ENCODE results near the gene TTR.

TTR gene

DNA sequence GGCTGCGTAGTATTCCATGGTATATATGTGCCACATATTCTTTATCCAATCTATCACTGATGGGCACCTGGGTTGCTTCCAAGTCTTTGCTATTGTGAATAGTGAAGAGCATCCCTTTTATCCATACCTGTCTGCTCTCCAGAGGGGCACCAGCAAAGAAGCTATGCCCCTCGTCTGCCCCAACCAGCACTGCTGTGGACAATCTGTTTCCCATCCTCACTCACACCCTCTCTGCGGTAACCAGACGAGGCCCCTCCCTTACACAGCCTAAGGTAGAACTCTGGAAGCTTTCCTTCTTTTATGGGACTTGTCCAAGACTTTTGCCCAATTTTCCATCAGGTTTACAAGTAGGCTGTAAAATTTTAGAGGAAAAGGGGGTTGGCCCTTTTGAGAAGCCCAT is 24.9 kb downstream of the TTR start:
- no peak for DNase-seq (ENCODE audit: low read depth, low spot score)

DNA sequence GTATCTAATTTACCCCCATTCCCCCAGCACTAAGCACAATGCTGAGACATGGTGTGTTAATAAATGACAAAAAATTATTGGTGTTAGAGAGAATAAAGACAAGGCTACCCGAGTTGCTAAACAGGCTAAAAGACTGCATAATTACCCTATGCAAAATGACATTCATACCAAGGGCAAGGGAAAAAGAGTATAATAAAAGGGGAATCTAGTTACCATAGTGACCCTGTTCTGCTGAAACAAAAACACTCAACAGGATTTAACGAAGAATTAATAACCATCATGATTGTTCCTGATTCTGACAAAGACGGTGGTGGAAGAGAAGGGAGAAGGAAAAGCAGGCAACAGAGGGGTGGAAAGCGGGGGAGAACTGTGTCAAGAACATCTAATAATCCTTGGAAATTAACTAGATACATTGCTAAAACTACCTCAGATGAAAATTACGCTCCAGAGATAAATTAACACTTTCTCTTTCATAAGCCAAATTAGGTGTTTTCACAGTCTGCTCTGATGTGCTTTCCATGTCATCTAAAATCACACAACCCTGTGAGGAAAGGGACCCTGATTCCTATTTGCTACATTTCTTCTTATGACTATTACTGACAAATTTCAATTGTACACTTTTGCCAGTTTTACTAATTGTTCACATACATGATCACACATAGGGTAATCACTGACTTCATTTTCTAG is 25.5 kb downstream of the TTR start:
- DNase-seq (ENCODE audit: low read depth, low spot score) = no peak

DNA sequence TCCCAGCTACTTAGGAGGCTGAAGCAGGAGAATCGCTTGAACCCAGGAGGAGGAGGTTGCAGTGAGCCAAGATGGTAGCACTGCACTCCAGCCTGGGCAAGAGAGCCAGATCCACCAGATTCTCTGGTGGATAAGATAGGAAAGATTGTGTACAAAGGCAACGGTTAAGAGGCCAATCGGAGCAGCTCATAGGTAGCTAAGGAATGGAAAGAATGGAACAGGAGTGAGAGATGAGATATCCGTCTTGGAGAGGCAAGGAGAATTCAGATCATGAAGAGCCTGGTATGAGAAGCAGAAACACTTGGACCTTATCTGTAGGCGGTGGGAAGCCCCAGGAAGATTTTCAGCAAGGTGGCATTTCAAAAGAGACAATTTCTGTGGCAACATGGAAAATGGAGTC is 27.1 kb downstream of the TTR start:
- no peak for DNase-seq (ENCODE audit: low read depth, low spot score)

DNA sequence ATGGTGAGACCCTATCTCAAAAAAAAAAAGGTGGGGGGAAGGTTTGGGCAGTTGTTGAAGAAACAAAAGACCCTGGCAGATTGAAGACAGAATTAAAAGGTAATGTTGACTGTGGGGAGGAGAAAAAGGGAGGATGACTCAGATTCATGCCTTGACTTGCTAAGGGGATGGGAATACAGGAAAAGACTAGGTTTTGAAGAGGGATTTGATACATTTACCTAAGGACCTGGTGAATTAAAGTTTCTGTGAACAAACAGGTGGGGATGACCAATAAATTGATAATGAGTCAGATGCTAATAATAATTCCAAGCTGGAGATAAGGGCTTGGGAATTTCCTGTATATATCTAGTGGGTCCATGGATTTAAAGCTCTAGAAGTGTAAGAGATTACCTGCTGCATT is 27.6 kb downstream of the TTR start:
- DNase-seq (ENCODE audit: low read depth, low spot score) = no peak

DNA sequence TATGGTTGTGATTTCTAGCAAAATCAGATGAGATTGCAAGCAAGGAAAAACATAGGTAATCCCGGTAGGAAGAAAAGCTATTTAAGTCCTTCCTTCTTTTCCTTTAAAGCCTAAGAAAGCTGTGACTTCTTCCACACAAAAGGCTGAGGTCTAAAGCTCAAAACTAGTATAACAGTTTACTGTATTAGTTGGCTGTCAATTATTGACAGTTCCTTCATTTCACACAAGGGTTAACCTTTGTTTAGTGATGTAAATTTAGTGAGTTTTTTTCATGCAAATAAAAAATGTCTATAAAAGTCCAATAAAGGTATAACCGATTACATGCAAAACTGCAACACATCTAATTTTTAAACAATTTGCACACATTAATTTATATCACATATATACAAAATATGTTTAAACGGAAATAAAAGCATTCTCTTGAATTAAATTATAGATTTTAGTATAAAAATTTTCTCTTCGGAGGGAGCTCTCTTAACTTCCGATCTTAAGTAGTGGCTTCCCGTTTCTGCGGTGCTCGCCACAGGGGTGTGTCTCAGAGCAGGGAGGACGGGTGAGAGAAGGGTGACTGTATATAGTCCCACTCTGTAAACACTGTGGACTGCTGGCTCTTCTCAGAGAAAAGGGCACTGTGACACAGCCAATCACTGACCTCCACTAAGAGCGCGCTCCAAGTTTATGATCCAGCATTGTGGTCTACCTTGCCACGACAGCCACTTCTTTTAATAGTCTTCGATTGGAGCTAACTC is 33.4 kb downstream of the TTR start:
- no peak for DNase-seq (ENCODE audit: low read depth, low spot score)

DNA sequence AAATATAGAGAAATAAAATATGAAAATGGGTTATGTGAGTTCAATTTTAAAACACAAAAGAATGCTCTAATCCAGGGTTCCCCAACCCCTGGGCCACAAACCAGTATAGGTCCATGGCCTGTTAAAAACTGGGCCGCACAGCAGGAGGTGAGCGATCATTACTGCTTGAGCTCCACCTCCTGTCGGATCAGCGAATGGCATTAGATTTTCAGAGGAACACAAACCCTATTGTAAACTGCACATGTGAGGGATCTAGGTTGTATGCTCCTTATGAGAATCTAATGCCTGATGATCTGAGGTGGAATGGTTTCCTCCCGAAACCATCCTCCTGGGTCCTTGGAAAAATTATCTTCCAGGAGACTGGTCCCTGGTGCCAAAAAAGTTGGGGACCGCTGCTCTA is 34.7 kb downstream of the TTR start:
- no peak for DNase-seq (ENCODE audit: low read depth, low spot score)

DNA sequence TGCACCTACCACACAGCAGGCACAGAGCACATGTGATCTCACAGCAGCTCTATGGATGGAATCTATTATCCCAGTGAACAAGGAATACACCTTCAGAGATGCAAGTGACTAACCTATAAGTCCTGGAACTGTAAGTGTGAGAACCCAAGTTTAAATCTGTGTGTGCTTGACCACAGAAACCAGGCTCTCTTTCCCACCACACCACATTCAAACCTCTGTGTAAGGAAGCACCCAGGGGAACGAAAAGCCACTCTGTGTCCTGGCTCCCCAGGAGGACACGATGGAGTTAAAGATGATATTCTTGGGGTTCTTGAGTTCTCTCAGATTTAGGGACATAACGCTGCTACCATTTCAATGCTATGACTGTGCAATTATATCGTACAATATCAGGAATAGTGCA is 38.9 kb downstream of the TTR start:
- DNase-seq (ENCODE audit: low read depth, low spot score) = no peak

DNA sequence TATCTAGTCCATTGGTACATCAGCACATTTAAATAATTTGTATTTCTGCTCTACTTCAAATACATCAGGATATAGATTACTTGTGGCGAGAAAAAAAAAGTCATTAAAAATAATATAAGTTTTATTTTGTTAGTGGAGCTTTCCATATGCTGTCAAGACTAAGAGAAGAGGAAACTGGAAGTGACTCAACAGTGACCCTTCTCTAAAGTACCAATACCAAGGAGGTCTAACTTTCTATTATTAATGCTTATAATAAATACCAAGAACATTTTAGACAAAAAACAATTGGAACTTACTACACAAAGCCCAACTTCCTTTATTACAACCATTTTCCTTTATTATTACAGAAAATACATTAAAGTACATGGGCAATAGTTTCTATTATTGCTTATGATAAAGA is 39.8 kb downstream of the TTR start:
- no peak for DNase-seq (ENCODE audit: low read depth, low spot score)

DNA sequence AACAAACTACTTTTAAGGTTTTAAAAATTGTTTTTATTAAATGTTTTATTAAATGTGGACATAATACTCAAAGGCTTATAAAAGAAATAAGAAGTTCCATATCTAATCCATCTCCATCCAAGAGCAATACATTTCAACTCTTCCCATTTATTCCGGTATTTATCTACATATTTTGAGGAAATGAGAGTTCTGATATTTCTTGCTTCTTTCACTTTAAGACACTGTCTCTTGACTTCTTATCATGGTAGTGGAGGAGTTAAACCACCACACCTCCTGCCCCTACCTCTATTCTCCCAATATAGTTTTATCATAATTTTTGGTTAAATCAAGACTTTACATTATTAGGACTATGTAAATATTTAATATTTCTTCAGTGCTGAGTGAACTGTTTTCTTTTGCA is 40.7 kb downstream of the TTR start:
- DNase-seq (ENCODE audit: low read depth, low spot score) = no peak

DNA sequence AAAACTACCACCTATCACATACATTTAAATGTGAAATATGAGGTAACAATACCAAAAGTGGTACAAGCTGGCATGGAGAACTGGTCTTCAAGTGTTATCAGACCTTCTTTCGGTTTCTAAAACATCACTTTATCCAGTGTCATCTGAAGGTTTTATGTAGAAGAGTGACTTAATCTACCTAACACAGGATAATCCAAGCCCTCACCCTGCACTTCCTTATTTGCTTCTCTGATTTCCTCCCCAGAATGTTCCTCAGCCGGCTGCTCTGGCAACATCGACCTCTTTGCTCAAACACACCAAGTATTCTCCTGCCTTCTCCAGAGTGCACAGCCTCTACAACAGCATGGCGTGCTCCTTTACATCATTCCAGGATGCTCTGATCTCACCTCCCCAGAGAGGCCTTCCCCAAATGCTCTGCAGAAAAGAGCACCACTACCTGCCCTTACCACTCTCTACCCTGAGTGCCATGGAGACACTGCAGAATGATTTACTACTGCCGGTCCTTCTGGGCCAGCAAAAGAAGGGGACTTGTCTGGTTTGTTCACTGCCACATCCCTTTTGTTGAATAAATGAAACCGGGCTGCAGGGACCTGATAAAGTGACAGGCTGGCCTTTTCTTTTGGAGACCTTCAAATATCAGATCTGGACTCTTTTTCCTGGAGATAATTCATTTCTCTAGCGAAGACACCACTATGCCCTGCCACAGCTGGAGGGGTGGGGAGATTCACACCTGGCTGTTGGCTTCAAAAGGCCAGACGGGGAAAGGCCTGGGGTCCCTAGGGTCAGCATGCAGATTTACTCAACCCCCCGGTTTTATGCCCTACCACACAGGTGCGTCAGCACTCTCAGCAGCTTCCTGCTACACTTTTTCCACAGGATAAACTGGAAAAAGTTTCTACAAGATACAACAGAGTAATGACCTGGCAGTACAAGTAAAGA is 42.0 kb downstream of the TTR start:
- no peak for DNase-seq (ENCODE audit: low read depth, low spot score)

DNA sequence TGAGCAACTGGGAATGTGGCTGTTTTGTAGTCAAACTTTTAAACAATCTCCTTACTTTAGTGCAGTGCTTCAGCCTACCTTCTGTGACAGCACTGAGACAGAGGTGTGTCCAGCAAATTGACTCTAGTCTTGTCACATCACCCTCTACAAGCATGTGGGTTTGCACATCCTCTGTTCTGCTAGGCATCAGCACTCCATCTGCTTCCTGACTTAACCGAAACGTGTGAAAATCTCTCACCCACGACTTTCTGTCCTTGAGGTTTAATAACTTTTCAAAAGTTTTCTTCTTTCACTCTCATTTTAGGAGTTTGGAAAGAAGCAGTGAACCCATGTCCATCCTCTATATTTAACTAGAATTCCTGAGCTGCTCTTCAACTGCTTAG is 42.6 kb downstream of the TTR start:
- DNase-seq (ENCODE audit: low read depth, low spot score) = no peak

DNA sequence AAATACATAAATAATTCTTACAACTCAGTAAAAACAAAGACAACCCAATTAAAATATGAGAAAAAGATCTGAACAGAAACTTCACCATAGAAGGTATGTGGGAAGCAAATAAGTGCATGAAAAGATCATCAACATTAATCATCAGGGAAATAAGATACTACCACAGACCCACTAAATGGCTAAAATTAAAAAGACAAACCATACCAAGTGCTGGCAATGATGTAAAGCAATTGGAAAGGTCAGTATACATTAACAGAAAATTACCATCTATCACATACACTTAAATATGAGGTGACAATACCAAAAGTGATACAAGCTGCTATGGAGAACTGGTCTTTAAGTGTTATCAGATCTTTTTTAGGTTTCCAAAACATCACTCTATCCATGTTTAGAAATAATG is 44.7 kb downstream of the TTR start:
- no peak for DNase-seq (ENCODE audit: low read depth, low spot score)

DNA sequence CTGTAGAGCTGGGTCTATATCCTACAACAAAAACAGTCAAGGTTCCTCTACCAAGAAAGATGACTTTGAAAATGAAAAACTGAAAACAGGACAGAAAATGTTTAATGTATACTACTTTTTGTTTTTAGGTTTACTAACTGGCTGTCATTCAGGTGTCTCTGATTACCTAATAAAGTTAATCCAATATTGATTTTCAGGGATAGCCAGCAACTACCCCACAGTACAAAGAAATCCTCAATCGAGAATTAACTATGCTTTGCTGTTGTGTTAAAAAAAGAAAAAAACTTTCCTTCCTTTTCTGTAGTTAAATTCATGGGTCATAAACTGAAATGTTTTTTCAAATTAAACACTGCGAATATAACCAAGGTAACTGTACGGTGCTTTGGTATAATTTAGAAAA is 45.8 kb downstream of the TTR start:
- DNase-seq (ENCODE audit: low read depth, low spot score) = no peak

DNA sequence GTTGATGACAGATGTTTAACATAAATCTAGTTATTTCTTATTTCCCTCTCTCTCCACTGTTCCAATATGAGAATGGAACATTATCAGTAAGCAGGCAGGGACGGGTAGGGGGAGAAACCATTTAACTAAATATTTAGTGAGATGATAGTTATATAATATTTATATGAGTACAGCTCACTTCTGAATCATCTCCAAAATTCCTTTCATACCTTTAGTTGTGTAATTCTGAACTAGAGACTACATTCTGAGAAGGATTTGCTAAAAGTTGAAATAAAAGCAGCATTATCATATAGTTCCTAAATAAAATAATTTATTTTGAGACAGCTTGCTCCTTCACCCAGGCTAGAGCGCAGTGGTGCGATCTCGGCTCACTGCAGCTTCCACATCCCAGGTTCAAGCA is 51.3 kb downstream of the TTR start:
- DNase-seq (ENCODE audit: low read depth, low spot score) = no peak

DNA sequence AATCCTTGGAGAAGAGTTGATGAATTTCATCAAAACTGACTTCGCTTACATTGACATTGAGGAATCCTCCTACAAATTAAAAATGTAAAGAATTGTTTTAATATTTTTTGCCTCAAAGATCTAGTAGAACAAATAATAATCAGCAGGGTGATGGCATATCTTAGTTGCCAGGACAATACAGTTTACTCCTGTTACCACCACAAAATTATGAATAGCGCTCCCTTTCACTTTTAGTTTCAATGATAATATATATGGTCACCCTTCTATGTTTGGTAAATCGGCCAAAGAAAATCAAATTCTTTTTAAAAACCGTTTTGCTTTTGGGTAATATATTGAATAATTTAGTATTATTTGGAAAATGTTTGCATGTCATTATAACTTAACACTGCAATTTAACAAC is 53.7 kb downstream of the TTR start:
- no peak for DNase-seq (ENCODE audit: low read depth, low spot score)

DNA sequence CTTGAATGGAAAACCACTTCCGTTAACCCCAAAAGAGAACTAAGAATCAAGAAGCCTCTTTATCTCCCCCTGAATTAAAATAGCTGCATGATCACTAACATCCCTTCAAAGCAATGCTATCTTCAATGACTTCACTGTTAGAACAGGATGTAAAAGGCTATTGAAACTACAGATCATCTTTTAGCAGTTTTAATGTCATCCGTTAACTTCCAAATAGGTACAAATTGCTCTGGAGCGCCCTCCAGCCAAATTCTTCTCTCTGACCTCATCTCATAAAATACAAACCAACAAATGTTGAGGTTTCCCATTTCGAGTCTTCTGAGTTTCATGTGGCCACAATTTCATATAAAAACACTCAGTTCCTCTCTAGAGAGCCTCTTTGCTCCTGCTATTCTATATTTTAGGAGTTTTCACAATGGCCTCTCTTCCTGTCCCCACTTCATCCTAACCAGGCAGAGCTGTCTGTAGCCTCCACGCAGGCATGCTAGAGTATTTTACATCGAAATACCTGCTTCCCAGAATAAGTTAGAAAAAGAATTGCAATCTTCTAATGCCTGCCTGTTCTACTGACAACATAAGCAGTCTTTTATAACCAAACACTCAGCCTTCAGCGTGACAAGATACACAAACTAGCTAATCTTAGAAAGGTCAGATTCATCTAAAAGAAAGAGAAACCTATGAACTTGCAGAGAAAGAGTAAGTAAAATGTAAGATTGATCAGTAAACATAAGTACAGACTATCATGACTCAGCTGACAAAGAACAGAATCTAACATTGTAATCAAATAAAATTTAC is 54.9 kb downstream of the TTR start:
- no peak for DNase-seq (ENCODE audit: low read depth, low spot score)

DNA sequence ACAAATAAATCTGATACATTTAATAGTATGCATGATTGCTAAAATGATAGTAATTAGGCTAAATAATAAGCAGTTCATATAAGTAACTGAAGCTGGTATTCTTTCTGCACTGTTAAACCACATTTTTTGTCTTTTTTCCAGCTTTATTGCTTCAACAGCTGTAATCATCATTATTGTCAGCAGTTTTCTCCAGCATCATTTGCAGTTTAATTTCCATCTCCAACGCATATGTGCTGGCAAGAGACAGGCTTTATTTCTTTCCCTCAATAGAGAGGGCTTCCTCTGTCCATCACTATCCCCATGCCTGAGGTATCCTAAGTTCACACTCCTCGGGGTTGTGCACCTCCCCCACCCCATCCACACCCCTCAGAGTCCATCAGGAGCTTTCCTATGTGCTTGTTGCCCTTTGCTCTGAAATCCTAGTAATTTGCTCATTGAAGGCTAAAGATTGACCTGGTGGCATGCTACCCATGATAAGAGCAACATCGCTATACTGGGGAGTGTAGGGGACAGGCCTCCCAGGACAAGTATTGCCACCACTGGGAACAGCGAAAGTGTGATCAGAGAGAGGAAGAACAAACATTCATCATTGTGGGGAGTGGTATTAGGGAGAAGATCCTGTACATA is 55.6 kb downstream of the TTR start:
- no peak for DNase-seq (ENCODE audit: low read depth, low spot score)
